SU-DHL-6 (cell line): Measurements from ENCODE around the gene LPGAT1.

Experiments
- EZH2phosphoT487 ChIP-seq: fragments of 200-600 bp; sonication (generic), shearing (Covaris generic); conservative IDR thresholded peaks from 2 replicates; pipeline ENCODE4 v1.6.1; 2018; ENCODE audit warnings: mild to moderate bottlenecking, antibody characterized with exemption, low read length, moderate library complexity, mixed read lengths
- TF ChIP-seq, protein P1 (sequence below): fragments of 200-600 bp; sonication (generic); IDR thresholded peaks from one replicate; pipeline ENCODE4 v1.5.1; 2017; ENCODE audit warnings: antibody characterized with exemption, mild to moderate bottlenecking, low read length, moderate library complexity; ENCODE audit not compliant: insufficient read depth, poor library complexity, severe bottlenecking

DNA sequence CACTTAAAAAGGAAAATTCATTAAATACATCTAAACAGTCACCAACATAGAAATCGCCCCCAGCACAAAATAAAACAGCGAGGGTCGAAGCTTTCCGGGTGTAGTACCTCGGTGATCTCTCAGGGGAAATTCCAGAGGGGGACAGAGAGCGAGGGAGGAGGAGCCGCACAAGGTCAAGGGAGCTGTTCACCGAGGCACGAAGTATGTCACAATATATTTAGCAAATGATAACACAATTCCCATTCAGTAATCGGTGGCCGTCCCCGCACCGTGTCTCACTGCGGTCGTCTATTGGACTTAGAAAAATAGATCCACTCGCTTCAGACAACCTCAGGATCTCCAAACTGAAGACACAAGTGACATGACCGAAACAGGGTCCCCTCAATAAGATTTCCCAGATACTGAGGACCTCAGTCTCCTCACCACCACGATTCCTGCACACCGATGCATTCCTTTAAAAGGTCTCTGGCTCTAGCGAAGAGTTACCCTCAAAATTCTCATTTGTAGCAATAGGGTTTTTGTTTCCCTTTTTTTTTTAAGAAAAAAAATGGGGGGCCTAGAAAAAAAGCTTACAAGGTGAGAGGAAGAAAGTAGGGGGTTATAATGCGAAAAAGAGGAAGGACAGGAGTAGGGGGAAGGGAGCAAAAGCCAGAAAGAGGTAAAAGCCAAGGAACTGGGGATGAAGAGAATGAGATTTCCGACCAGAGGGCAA, 1.1 kb downstream of the LPGAT1 start:
- TF ChIP-seq, protein P1, sequence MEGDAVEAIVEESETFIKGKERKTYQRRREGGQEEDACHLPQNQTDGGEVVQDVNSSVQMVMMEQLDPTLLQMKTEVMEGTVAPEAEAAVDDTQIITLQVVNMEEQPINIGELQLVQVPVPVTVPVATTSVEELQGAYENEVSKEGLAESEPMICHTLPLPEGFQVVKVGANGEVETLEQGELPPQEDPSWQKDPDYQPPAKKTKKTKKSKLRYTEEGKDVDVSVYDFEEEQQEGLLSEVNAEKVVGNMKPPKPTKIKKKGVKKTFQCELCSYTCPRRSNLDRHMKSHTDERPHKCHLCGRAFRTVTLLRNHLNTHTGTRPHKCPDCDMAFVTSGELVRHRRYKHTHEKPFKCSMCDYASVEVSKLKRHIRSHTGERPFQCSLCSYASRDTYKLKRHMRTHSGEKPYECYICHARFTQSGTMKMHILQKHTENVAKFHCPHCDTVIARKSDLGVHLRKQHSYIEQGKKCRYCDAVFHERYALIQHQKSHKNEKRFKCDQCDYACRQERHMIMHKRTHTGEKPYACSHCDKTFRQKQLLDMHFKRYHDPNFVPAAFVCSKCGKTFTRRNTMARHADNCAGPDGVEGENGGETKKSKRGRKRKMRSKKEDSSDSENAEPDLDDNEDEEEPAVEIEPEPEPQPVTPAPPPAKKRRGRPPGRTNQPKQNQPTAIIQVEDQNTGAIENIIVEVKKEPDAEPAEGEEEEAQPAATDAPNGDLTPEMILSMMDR = no peak
- no peak for TF ChIP-seq EZH2phosphoT487
